ENCODE measurements around the gene PPM1J. TPM values are rescaled to one million over a fixed set of nuclear protein-coding genes. Genes with fewer than 3 reads are reported as not detected.
A peak's percentile ranks its signal among the peaks of the same experiment; 100 is the strongest.

PPM1J gene
- total and polyA plus RNA-seq, 2 of the 13 experiments (the other 11 are each of a cell fraction or from before 2014, with no cell fraction given) = 0.07 to 0.22 TPM

DNA sequence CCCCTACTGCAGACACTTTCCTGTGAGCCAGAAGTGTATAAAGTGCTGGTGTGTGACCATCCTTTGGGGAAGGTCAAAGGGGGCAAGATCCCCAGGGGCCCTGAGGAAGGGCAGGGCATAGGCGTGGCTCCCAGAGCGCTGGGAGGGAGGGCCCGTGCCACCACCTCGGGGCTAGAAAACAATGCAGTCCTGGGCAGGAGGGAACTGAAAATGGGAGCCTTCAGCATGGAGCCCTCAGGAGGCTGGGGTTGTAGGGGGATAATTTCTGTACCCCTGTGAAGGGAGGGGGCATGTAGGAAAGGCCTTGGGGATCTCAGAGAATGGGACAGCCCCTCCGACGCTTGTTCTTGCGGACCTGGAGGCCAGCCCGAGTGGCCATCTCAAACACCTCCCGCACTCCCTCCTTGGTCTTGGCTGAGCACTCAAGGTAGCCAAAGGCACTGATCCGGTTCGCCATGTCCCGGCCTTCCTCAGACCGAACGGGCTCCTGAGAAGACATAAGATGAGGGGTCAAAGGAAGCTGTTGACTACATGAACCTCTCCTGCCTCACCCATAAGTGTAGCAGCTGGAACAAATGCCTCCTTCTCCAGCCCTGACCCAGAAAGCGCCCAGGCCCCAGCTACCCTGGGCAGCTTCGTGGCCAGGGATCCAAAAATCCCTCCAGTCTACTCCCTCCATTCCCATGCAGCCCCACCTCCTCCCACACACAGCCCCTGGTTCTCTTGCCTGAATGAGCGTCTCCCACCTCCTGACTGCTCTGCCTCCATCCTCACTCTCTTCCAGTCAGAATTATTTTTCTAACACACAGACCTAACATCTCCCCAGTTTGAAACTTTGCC, 13.7 kb downstream of the PPM1J start (continued):
- TF ChIP-seq ZNF574 (CRISPR knock-in tag; IDR thresholded peaks at IDR 0.05) = no peak
- TF ChIP-seq EEA1 (CRISPR knock-in tag; IDR thresholded peaks at IDR 0.05; ENCODE audit: borderline replicate concordance) = no peak
- TF ChIP-seq ZNF354B (CRISPR knock-in tag; IDR thresholded peaks at IDR 0.05) = no peak
- no peak for TF ChIP-seq ZNF660 (CRISPR knock-in tag; IDR thresholded peaks at IDR 0.05; ENCODE audit: borderline replicate concordance, low read depth)
- no peak for TF ChIP-seq ZNF589 (CRISPR knock-in tag; conservative IDR thresholded peaks at IDR 0.05)
- TF ChIP-seq HNF4A (CRISPR knock-in tag; IDR thresholded peaks at IDR 0.05) = no peak
- TF ChIP-seq KLF13 (CRISPR knock-in tag; IDR thresholded peaks at IDR 0.05) = no peak
- no peak for TF ChIP-seq GZF1 (CRISPR knock-in tag; IDR thresholded peaks at IDR 0.05)
- no peak for TF ChIP-seq ZNF550 (CRISPR knock-in tag; IDR thresholded peaks at IDR 0.05; ENCODE audit: borderline replicate concordance)
- no peak for TF ChIP-seq PPARG (CRISPR knock-in tag; conservative IDR thresholded peaks at IDR 0.05)
- 0 out of 4 replicates have a peak, but pooled peaks of 1 of the 2 experiments have one; percentile 20 for TF ChIP-seq KLF16 (CRISPR knock-in tag; IDR thresholded peaks at IDR 0.05)
- peak; percentile 12 for TF ChIP-seq RBM22 (optimal IDR thresholded peaks at IDR 0.05; ENCODE audit: low read length)
- no peak for TF ChIP-seq ZNF562 (CRISPR knock-in tag; IDR thresholded peaks at IDR 0.05; ENCODE audit: borderline replicate concordance)
- TF ChIP-seq, protein P1, sequence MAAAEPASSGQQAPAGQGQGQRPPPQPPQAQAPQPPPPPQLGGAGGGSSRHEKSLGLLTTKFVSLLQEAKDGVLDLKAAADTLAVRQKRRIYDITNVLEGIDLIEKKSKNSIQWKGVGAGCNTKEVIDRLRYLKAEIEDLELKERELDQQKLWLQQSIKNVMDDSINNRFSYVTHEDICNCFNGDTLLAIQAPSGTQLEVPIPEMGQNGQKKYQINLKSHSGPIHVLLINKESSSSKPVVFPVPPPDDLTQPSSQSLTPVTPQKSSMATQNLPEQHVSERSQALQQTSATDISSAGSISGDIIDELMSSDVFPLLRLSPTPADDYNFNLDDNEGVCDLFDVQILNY (CRISPR knock-in tag; conservative IDR thresholded peaks at IDR 0.05) = no peak
- TF ChIP-seq ZNF576 (CRISPR knock-in tag; IDR thresholded peaks at IDR 0.05) = 0 out of 2 replicates have a peak, but pooled peaks have one; percentile 59
- no peak for TF ChIP-seq ZNF281 (CRISPR knock-in tag; IDR thresholded peaks at IDR 0.05; ENCODE audit: borderline replicate concordance)
- no peak for TF ChIP-seq SUZ12 (IDR thresholded peaks at IDR 0.05; ENCODE audit: low read depth, low read length)
- no peak for TF ChIP-seq ZBTB3 (CRISPR knock-in tag; IDR thresholded peaks at IDR 0.05; ENCODE audit: borderline replicate concordance, low read depth)
- TF ChIP-seq NR1H2 (CRISPR knock-in tag; IDR thresholded peaks at IDR 0.05; ENCODE audit: borderline replicate concordance, low read depth) = no peak
- TF ChIP-seq, protein P2, sequence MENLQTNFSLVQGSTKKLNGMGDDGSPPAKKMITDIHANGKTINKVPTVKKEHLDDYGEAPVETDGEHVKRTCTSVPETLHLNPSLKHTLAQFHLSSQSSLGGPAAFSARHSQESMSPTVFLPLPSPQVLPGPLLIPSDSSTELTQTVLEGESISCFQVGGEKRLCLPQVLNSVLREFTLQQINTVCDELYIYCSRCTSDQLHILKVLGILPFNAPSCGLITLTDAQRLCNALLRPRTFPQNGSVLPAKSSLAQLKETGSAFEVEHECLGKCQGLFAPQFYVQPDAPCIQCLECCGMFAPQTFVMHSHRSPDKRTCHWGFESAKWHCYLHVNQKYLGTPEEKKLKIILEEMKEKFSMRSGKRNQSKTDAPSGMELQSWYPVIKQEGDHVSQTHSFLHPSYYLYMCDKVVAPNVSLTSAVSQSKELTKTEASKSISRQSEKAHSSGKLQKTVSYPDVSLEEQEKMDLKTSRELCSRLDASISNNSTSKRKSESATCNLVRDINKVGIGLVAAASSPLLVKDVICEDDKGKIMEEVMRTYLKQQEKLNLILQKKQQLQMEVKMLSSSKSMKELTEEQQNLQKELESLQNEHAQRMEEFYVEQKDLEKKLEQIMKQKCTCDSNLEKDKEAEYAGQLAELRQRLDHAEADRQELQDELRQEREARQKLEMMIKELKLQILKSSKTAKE (CRISPR knock-in tag; IDR thresholded peaks at IDR 0.05; ENCODE audit: borderline replicate concordance) = no peak

All from HepG2 (cell line).